ENCODE measurements around the gene TRPC6. TPM values are rescaled to one million over a fixed set of nuclear protein-coding genes. Genes with fewer than 3 reads are reported as not detected.
A peak's percentile ranks its signal among the peaks of the same experiment; 100 is the strongest.

TRPC6 gene
- total and polyA plus RNA-seq, 2 of the 8 experiments (the other 6 are each of a cell fraction or from before 2014, with no cell fraction given), result 0.26 to 0.39 TPM

DNA sequence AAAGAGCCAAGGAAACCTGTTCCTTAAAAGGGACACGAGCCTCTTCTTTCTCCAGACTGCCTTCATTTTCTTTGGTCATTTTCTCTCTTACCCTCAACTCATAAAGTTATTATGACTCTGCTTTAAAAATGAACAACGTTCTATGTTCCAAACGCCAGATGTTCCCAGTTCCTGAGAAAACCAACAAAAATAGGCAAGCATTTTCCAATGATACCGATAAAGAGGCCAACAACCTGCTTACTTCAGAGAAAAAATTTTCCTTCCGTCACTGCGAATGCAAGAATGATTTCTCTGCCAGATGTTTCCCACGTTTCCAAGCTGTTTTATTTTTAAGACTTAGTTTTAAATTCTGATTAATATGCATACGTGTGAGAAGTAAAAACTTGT lies 315 bp upstream of the TRPC6 start:
- no peak for TF ChIP-seq TAF1 (IDR thresholded peaks at IDR 0.05; ENCODE audit: low read depth, low read length)
- TF ChIP-seq TBP (IDR thresholded peaks at IDR 0.05; ENCODE audit: low read depth, low read length), result no peak
- no peak for TF ChIP-seq EZH2 (IDR thresholded peaks at IDR 0.05; ENCODE audit: low read depth, low read length, severe bottlenecking)
- TF ChIP-seq SIX5 (IDR thresholded peaks at IDR 0.05; ENCODE audit: low read depth, low read length), result no peak
- no peak for TF ChIP-seq SUZ12 (IDR thresholded peaks at IDR 0.05; ENCODE audit: low read length)
- no peak for TF ChIP-seq SAP30 (IDR thresholded peaks at IDR 0.05; ENCODE audit: insufficient read depth, insufficient replicate concordance, low read length)
- no peak for TF ChIP-seq NRF1 (IDR thresholded peaks at IDR 0.05; ENCODE audit: low read depth, low read length)
- Histone ChIP-seq H3K4me1 (replicated peaks in 1 of 4; ENCODE audit: control insufficient read depth in 3 of 4, insufficient read depth in 4 of 4, low read length in 3 of 4) (0 out of 7 replicates have a peak, but pooled peaks cover 0 to 4% (median 0%) of the 10 kb centered on the region in 4 experiments), H2BK20ac (ENCODE audit: low read length) (no peak overlapping the region), H4K20me1 (replicated peaks in 1 of 2; ENCODE audit: control insufficient read depth in 1 of 2, insufficient read depth in 2 of 2, low read length in 2 of 2) (no peaks in the 10 kb centered on the region), H4K5ac (ENCODE audit: insufficient read length, low read depth, low read length) (no peak overlapping the region), H3K14ac (ENCODE audit: insufficient read length) (no peak overlapping the region), H4K91ac (replicated peaks; ENCODE audit: insufficient read length, low read length) (no peak overlapping the region), H3K27ac (ENCODE audit: low read depth, low read length) (no peak overlapping the region), H3K4me2 (ENCODE audit: insufficient read depth in 1 of 2, low read depth in 2 of 2, low read length in 2 of 2) (peak overlapping the region; percentile 95 to 99), H3K23ac (ENCODE audit: insufficient read length) (no peak overlapping the region), H3K9ac (replicated peaks in 1 of 4; ENCODE audit: extremely low read depth in 1 of 4, low read depth in 3 of 4, low read length in 3 of 4) (no peak overlapping the region), H4K8ac (ENCODE audit: extremely low read depth, insufficient read depth, low read length) (no peak overlapping the region), H2BK15ac (ENCODE audit: low read length) (no peak overlapping the region), H3K79me1 (ENCODE audit: low read depth, low read length) (no peaks in the 10 kb centered on the region), H2BK120ac (replicated peaks; ENCODE audit: low read depth, low read length) (no peak overlapping the region), H3K79me2 (ENCODE audit: control insufficient read depth in 1 of 2, insufficient read depth in 2 of 2, low read length in 2 of 2) (no peaks in the 10 kb centered on the region), H3K36me3 (ENCODE audit: control insufficient read depth in 2 of 4, insufficient read depth in 4 of 4, low read length in 3 of 4) (no peaks in the 10 kb centered on the region), H2BK12ac (ENCODE audit: low read depth, low read length) (no peak overlapping the region), H2AFZ (ENCODE audit: low read length) (peak overlapping the region; percentile 43), H3K27me3 (replicated peaks in 1 of 4; ENCODE audit: control insufficient read depth in 3 of 4, extremely low read depth in 1 of 4, insufficient read depth in 3 of 4, low read length in 3 of 4) (peaks cover 9 to 30% (median 24%) of the 10 kb centered on the region in 4 experiments), H3K23me2 (ENCODE audit: low read depth, low read length) (peaks cover 15% of the 10 kb centered on the region), H2BK5ac (ENCODE audit: low read depth, low read length) (no peak overlapping the region), H3K18ac (ENCODE audit: extremely low read depth, low read length) (no peak overlapping the region), H3K4me3 (ENCODE audit: extremely low read depth in 1 of 4, insufficient read depth in 2 of 4, low read depth in 3 of 4, low read length in 4 of 4) (peak overlapping the region; percentile 50 to 75 (median 67); a peak in 5 of 8 replicates), H2AK5ac (ENCODE audit: low read depth, low read length) (no peak overlapping the region), H3K4ac (replicated peaks; ENCODE audit: insufficient read length, low read depth, low read length) (no peak overlapping the region), H3K56ac (replicated peaks; ENCODE audit: insufficient read length, low read depth, low read length) (no peak overlapping the region), H3K9me3 (ENCODE audit: insufficient read depth in 2 of 2, low read depth in 1 of 2, low read length in 1 of 2) (no peaks in the 10 kb centered on the region)
- POLR2A ChIA-PET (ENCODE audit: partially characterized antibody), result interaction anchor here (0.7 kb wide), 2 partner anchors 11 to 18 kb away, joined by 4 read pairs; no protein-coding TSS in a partner anchor
- CTCF ChIA-PET (ENCODE audit: partially characterized antibody), result interaction anchor here (0.7 to 1.4 kb wide), 5 partner anchors 21 to 822 kb away, joined by 3 to 5 read pairs (median 3); no protein-coding TSS in a partner anchor
- FAIRE-seq, result no peak
- WGBS, 2 experiments (ENCODE audit: extremely low coverage in 1 of 2, insufficient coverage in 1 of 2, insufficient read length in 1 of 2, insufficient replicate concordance in 2 of 2, low coverage in 1 of 2, low lambda C conversion rate in 2 of 2, missing lambda C conversion rate in 1 of 2), result 55% methylated on average over 8 of the region's 8 CpGs; no CpG with 5 or more reads in 1 of the 2 experiments
- DNase-seq (ENCODE audit: low read depth in 1 of 2, low spot score in 2 of 2), result no peak
